T-helper 1 cell treated with Interleukin-12 subunit alpha and Interleukin-12 subunit beta and Interleukin-4 antibody, amounts not matched to agents 30 μg/mL and 1 μg/mL, for 36 hours (primary cell): ENCODE results near the gene C6orf58.
"Not testable (repeated sequence)": the region's sequence is repeated elsewhere in the genome, so short reads cannot be mapped to it uniquely, and the experiment has no call there.

Experiments used
- H3K27ac Mint-ChIP-seq: one replicate; pipeline ENCODE4 v1.8.0; 2021; ENCODE audit warnings: mild to moderate bottlenecking, mixed read lengths
- H3K27me3 Mint-ChIP-seq: one replicate; pipeline ENCODE4 v1.8.0; 2021; ENCODE audit warnings: low read depth, mixed read lengths
- H3K36me3 Mint-ChIP-seq: one replicate; pipeline ENCODE4 v1.8.0; 2021; ENCODE audit warnings: low read depth, mixed read lengths
- H3K4me1 Mint-ChIP-seq: one replicate; pipeline ENCODE4 v1.8.0; 2021; ENCODE audit warnings: low read depth, mixed read lengths
- H3K4me3 Mint-ChIP-seq: one replicate; pipeline ENCODE4 v1.8.0; 2021; ENCODE audit warnings: mild to moderate bottlenecking, moderate library complexity, mixed read lengths
- H3K9me3 Mint-ChIP-seq: one replicate; pipeline ENCODE4 v1.8.0; 2021; ENCODE audit warnings: mixed read lengths

Gene C6orf58

DNA sequence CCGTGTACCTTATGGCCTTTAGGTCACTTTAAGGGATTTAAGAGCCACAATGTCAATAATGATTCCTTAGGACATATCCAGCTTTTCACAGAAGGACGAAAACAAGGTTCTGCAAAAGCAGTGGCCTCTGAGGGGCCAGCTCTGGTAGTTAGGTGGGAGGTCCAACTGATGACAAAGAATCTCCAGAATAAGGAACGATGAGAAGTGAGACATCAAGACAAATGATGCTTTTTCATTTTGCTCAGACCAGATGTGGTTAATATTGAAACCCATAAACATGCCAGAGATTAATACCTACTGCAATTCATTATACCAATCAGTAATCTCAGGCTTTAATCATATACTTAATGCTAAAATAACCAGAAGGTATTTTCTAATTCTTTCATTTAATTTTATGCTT, 1.9 kb downstream of the C6orf58 start:
- Mint-ChIP-seq H3K4me1 (no peaks in the 10 kb centered on the region), H3K9me3 (no peaks in the 10 kb centered on the region), H3K27ac (no peak overlapping the region), H3K4me3 (no peak overlapping the region), H3K36me3 (no peaks in the 10 kb centered on the region), H3K27me3 (peaks cover 27% of the 10 kb centered on the region)

- Mint-ChIP-seq H3K9me3 (no peaks in the 10 kb centered on the region), H3K4me3 (no peak overlapping the region), H3K27ac (no peak overlapping the region), H3K4me1 (no peaks in the 10 kb centered on the region), H3K36me3 (no peaks in the 10 kb centered on the region), H3K27me3 (peaks cover 27% of the 10 kb centered on the region)
Observed at GRCh38 chr6:127581576-127581975, 4.6 kb downstream of the C6orf58 start.

GRCh38 chr6:127582777-127583462, 5.9 kb downstream of the C6orf58 start:
- H3K4me3 Mint-ChIP-seq = no peak overlapping the region
- no peaks in the 10 kb centered on the region for H3K36me3 Mint-ChIP-seq
- no peaks in the 10 kb centered on the region for H3K4me1 Mint-ChIP-seq
- no peaks in the 10 kb centered on the region for H3K9me3 Mint-ChIP-seq
- peaks cover 14% of the 10 kb centered on the region for H3K27me3 Mint-ChIP-seq
- H3K27ac Mint-ChIP-seq = no peak overlapping the region

DNA sequence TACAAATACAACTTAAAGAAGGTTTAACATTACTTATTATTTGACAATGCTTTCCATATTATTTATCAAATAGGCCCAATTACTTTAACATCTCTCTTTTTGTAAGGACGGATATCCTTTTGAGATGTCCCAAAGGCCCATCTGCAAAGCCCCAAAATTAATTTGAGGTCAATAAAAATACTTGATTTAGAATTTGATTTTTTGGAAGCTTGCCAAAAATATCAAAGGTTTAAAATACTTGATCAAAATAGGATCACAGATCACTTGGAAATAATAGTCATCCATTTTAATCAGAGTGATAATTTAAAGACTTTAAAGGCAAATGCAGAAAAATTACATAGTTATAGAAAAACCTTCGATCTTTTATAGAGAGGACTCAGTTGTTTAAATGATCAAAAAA, 8.1 kb downstream of the C6orf58 start:
- H3K27me3 Mint-ChIP-seq = peaks cover 5% of the 10 kb centered on the region
- H3K4me1 Mint-ChIP-seq = no peaks in the 10 kb centered on the region
- no peak overlapping the region for H3K4me3 Mint-ChIP-seq
- H3K36me3 Mint-ChIP-seq = no peaks in the 10 kb centered on the region
- no peak overlapping the region for H3K27ac Mint-ChIP-seq
- no peaks in the 10 kb centered on the region for H3K9me3 Mint-ChIP-seq

DNA sequence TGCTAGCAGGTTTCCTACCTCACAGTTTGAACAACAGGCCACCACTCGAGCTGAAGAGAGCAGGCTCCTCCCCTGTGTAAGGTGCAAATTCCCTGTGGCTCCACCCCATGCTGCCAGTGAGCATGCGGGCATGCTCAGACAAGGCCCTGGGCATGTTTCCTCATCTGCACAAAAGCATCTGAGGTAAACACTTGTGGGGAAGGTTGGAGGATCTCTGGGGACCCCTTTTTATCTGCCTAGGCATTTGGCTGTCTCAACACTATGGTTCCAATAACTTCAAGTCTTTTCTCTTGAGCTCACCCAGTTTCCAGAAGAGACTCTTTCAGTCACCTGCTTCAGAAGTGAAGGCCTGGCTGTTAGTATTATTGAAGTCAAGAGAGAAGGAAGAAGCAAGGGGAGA, 9.4 kb downstream of the C6orf58 start:
- H3K9me3 Mint-ChIP-seq = no peaks in the 10 kb centered on the region
- peaks cover 3% of the 10 kb centered on the region for H3K27me3 Mint-ChIP-seq
- H3K4me1 Mint-ChIP-seq = no peaks in the 10 kb centered on the region
- no peaks in the 10 kb centered on the region for H3K36me3 Mint-ChIP-seq
- no peak overlapping the region for H3K4me3 Mint-ChIP-seq
- no peak overlapping the region for H3K27ac Mint-ChIP-seq

DNA sequence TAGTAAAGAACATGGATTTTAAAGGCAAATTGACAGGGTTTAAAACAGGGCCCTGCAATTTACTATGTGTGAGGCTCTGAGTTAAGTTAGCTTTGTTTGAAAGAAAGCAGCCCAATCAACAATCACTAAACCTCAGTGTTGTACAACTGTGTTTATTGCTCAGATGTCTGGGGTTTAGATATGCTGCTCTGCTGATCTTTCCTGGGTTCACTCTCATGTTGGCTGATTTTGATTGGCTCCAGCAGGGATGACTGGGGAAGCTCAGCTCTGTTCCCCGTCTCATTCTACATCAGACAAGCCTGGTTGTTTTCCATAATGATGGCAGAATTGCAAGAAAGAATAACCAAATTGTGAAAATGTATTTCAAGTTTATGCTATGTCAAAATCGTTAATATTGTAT, 10.9 kb downstream of the C6orf58 start:
- Mint-ChIP-seq H3K9me3 (no peaks in the 10 kb centered on the region), H3K4me3 (no peak overlapping the region), H3K4me1 (no peaks in the 10 kb centered on the region), H3K27ac (no peak overlapping the region), H3K36me3 (no peaks in the 10 kb centered on the region), H3K27me3 (peaks cover 3% of the 10 kb centered on the region)

- Mint-ChIP-seq H3K4me3 (no peak overlapping the region), H3K4me1 (no peaks in the 10 kb centered on the region), H3K9me3 (no peaks in the 10 kb centered on the region)
Observed at GRCh38 chr6:127589135-127589534, 12.2 kb downstream of the C6orf58 start.

DNA sequence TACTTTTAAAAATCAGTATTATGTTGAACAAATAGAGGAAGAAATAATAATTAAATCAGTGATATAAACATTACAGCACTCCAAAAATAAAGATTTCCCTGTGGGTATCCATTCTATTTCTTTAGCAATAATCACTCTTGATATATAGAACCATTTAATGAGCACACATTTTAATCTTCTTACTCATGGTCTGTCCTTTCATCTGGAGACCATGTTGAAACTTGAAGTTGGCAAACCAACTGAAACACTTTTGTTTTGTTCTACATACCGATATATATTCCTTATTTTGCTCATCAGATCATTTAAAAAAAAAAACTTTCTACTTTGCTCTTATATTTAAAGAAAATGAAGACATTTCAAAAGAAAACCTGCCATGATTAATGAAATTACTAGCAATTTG, 13.4 kb downstream of the C6orf58 start:
- Mint-ChIP-seq H3K27me3 (no peaks in the 10 kb centered on the region), H3K9me3 (no peaks in the 10 kb centered on the region), H3K4me3 (no peak overlapping the region), H3K36me3 (no peaks in the 10 kb centered on the region), H3K27ac (no peak overlapping the region), H3K4me1 (no peaks in the 10 kb centered on the region)

More at GRCh38 chr6:127589135-127589534, 12.2 kb downstream of the C6orf58 start:
- Mint-ChIP-seq H3K36me3 (no peaks in the 10 kb centered on the region), H3K27ac (no peak overlapping the region), H3K27me3 (no peaks in the 10 kb centered on the region)

DNA sequence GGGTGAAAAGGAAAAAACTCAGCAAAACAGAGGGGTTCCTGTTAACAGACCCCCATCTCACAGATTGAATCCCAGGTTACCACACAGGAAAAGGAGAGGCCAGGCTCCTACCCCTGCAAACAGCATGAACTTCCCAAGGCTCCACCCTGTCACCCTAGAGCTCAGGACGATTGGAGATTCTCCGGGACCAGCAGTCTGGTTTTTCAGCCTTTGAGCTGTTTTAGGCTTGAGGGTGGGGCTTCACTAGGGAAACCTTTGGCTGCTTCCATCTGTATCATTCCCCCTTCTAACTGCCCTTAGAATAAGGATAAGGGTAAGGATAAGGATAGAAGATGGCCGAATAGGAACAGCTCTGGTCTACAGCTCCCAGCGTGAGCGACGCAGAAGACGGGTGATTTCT, 16.0 kb downstream of the C6orf58 start:
- Mint-ChIP-seq H3K36me3 (no peaks in the 10 kb centered on the region), H3K9me3 (no peaks in the 10 kb centered on the region), H3K27ac (no peak overlapping the region), H3K4me3 (no peak overlapping the region), H3K27me3 (no peaks in the 10 kb centered on the region), H3K4me1 (no peaks in the 10 kb centered on the region)

- H3K4me3 Mint-ChIP-seq, H3K36me3 Mint-ChIP-seq, H3K27ac Mint-ChIP-seq, H3K27me3 Mint-ChIP-seq, H3K4me1 Mint-ChIP-seq, H3K9me3 Mint-ChIP-seq: not testable (repeated sequence)
Observed at GRCh38 chr6:127593456-127593855, 16.5 kb downstream of the C6orf58 start.

DNA sequence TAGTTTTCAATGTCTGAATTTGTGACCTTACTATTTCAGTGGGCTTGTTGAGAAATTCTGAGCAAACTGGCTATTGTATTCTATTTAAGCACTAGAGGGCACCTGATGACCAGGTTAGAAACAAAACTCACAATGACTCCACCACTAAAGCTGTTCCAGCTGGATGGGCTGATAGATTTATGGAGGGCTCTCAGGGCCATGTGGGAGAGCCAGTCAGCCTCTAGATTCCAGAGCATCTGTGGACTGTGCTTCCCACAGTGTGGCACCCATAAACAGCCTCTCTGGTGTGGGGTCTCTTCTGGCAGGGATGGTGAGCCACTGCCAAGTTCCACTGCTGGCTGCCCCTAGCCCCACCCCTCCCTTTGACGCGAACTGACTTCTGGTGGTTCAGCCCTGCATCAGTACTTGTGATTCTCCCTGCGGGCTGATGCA, 29.2 kb downstream of the C6orf58 start:
- H3K27me3 Mint-ChIP-seq = peaks cover 17% of the 10 kb centered on the region
- H3K4me3 Mint-ChIP-seq = no peak overlapping the region
- no peak overlapping the region for H3K27ac Mint-ChIP-seq
- no peaks in the 10 kb centered on the region for H3K36me3 Mint-ChIP-seq
- H3K4me1 Mint-ChIP-seq = no peaks in the 10 kb centered on the region
- no peaks in the 10 kb centered on the region for H3K9me3 Mint-ChIP-seq

DNA sequence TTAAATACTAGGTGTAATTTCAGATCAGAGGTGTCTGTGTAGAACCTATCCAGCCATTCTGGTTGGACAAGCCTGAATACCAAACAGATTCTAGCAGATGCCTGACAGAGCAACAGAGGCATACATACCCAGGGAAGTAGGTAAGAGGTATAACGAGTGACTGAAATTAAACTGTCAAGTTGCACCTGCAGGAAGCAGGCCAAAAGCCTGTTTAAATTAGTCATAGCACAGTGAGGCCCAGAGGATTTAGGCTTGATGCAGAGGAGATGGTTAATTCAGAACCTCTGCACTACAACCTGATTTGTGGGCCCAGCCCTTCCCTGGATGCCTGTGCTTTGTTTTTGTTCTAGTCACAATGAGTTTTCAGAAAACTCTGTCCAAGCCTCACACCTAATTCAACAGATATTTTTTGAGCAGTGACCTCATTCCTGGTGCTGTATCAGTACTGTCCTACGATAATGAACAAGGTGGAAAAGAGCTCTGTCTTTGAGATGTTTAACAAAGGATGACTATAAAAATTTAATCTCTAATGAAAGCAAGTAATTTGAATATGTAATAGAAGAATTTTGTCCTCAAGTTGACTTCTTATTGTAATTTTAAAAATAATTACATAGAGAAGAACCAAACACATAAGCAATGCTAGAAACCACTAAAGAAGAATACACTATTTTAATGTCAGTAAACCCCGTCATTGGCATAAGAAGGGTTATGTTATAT, 31.7 kb downstream of the C6orf58 start:
- no peak overlapping the region for H3K4me3 Mint-ChIP-seq
- no peaks in the 10 kb centered on the region for H3K9me3 Mint-ChIP-seq
- H3K36me3 Mint-ChIP-seq = no peaks in the 10 kb centered on the region
- no peaks in the 10 kb centered on the region for H3K4me1 Mint-ChIP-seq
- peaks cover 3% of the 10 kb centered on the region for H3K27me3 Mint-ChIP-seq
- H3K27ac Mint-ChIP-seq = no peak overlapping the region

DNA sequence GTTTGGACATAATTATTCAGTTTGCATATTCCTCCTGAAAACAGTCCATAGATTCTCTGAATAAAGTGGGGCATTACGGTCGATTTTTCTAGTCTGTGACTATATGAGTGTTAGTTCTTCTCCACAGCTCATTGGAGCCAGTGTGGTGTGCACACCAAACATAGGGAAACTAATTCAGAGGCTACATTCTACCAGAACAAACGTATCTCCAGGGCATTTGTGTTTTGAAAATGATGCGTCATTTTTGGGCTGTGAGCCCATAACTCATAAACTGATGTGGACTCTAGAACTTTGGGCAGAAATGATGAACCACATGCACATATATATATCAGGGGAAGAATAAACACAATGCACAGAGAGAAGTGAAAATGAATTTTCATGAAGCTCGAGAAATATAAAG, 41.8 kb downstream of the C6orf58 start:
- Mint-ChIP-seq H3K4me1 (no peaks in the 10 kb centered on the region), H3K27me3 (no peaks in the 10 kb centered on the region), H3K4me3 (no peak overlapping the region), H3K36me3 (no peaks in the 10 kb centered on the region), H3K9me3 (no peaks in the 10 kb centered on the region), H3K27ac (no peak overlapping the region)

GRCh38 chr6:127630800-127631199, 53.8 kb downstream of the C6orf58 start:
- Mint-ChIP-seq H3K36me3 (no peaks in the 10 kb centered on the region), H3K9me3 (no peaks in the 10 kb centered on the region), H3K4me3 (no peak overlapping the region), H3K27me3 (peaks cover 12% of the 10 kb centered on the region), H3K27ac (no peak overlapping the region), H3K4me1 (no peaks in the 10 kb centered on the region)

DNA sequence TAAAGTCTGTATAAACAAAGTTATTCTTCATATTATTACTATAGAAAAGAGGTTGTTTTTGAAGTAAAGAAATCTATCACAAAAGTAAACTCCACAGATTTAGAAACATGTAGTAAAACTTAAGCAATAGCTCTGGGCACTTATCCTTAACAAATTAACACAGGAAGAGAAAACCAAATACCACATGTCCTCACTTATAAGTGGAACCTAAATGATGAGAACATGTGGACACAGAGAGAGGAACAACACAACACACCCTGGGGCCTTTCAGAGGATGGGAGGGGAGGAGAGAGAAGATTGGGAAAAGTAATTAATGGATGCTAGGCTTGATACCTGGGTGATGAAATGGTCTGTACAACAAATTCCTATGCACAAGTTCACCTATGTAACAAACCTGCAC, 57.2 kb downstream of the C6orf58 start:
- Mint-ChIP-seq H3K36me3 (no peaks in the 10 kb centered on the region), H3K9me3 (no peaks in the 10 kb centered on the region)

More for the DNA sequence above, 57.2 kb downstream of the C6orf58 start:
- Mint-ChIP-seq H3K27ac (no peak overlapping the region), H3K27me3 (peaks cover 3% of the 10 kb centered on the region), H3K4me1 (no peaks in the 10 kb centered on the region), H3K4me3 (no peak overlapping the region)
